Measurements from ENCODE around the gene NEGR1. TPM values are rescaled to one million over a fixed set of nuclear protein-coding genes. Genes with fewer than 3 reads are reported as not detected.

NEGR1 gene
- total and polyA plus RNA-seq, 4 donors = 0.08 to 0.14 (median 0.12) TPM; not detected in 1

GRCh38 chr1:71666609-71667008 is 615.7 kb downstream of the NEGR1 start:
- Histone ChIP-seq H3K27me3 (ENCODE audit: control insufficient read depth in 4 of 4, insufficient read depth in 4 of 4, low read length in 3 of 4) (peaks cover 0 to 4% (median 0%) of the 10 kb centered on the region in 4 donors), H3K4me1 (ENCODE audit: control insufficient read depth in 4 of 4, insufficient read depth in 4 of 4, low read length in 3 of 4) (no peaks in the 10 kb centered on the region), H3K36me3 (ENCODE audit: control insufficient read depth in 4 of 4, insufficient read depth in 3 of 4, low read depth in 1 of 4, low read length in 3 of 4) (no peaks in the 10 kb centered on the region), H3K27ac (ENCODE audit: low read depth in 1 of 2, low read length in 2 of 2) (no peak overlapping the region), H3K4me3 (ENCODE audit: low read depth in 1 of 3, low read length in 3 of 3) (no peak overlapping the region), H3K9me3 (ENCODE audit: control insufficient read depth in 4 of 4, low read length in 3 of 4) (no peaks in the 10 kb centered on the region), H3K9ac (ENCODE audit: low read depth in 1 of 2, low read length in 2 of 2) (no peak overlapping the region)
- DNase-seq (ENCODE audit: low spot score) = no peak
- TF ChIP-seq RXRA (IDR thresholded peaks at IDR 0.05) (no peak), FOXA2 (IDR thresholded peaks at IDR 0.05) (no peak), JUND (IDR thresholded peaks at IDR 0.05) (no peak)

- Histone ChIP-seq H3K4me3 (ENCODE audit: low read depth in 1 of 3, low read length in 3 of 3) (no peak overlapping the region), H3K27ac (ENCODE audit: low read depth in 1 of 2, low read length in 2 of 2) (no peak overlapping the region), H3K9ac (ENCODE audit: low read depth in 1 of 2, low read length in 2 of 2) (no peak overlapping the region), H3K27me3 (ENCODE audit: control insufficient read depth in 4 of 4, insufficient read depth in 4 of 4, low read length in 3 of 4) (peaks cover 0 to 4% (median 0%) of the 10 kb centered on the region in 4 donors), H3K4me1 (ENCODE audit: control insufficient read depth in 4 of 4, insufficient read depth in 4 of 4, low read length in 3 of 4) (no peaks in the 10 kb centered on the region), H3K36me3 (ENCODE audit: control insufficient read depth in 4 of 4, insufficient read depth in 3 of 4, low read depth in 1 of 4, low read length in 3 of 4) (no peaks in the 10 kb centered on the region), H3K9me3 (ENCODE audit: control insufficient read depth in 4 of 4, low read length in 3 of 4) (no peaks in the 10 kb centered on the region)
- WGBS = 69% methylated on average over 4 of the region's 4 CpGs
- DNase-seq (ENCODE audit: low spot score) = no peak
- TF ChIP-seq CTCF (IDR thresholded peaks at IDR 0.05; ENCODE audit: low read depth, low read length, missing input control) = no peak
- TF ChIP-seq ATF3 (IDR thresholded peaks at IDR 0.05) = no peak
- TF ChIP-seq ZBTB33 (IDR thresholded peaks at IDR 0.05) = no peak
- TF ChIP-seq TAF1 (conservative IDR thresholded peaks at IDR 0.05) = no peak
Observed at GRCh38 chr1:71660411-71660810, 621.9 kb downstream of the NEGR1 start.

- H3K27ac ChIP-seq (ENCODE audit: low read depth in 1 of 2, low read length in 2 of 2) = no peak overlapping the region
- 53% methylated on average over 4 of the region's 4 CpGs for WGBS
- no peaks in the 10 kb centered on the region for H3K9me3 ChIP-seq (ENCODE audit: control insufficient read depth in 4 of 4, low read length in 3 of 4)
- H3K4me1 ChIP-seq (ENCODE audit: control insufficient read depth in 4 of 4, insufficient read depth in 4 of 4, low read length in 3 of 4) = no peaks in the 10 kb centered on the region
- no peak overlapping the region for H3K4me3 ChIP-seq (ENCODE audit: low read depth in 1 of 3, low read length in 3 of 3)
- DNase-seq (ENCODE audit: low spot score) = no peak
- H3K9ac ChIP-seq (ENCODE audit: low read depth in 1 of 2, low read length in 2 of 2) = no peak overlapping the region
- no peaks in the 10 kb centered on the region for H3K27me3 ChIP-seq (ENCODE audit: control insufficient read depth in 4 of 4, insufficient read depth in 4 of 4, low read length in 3 of 4)
- H3K36me3 ChIP-seq (ENCODE audit: control insufficient read depth in 4 of 4, insufficient read depth in 3 of 4, low read depth in 1 of 4, low read length in 3 of 4) = no peaks in the 10 kb centered on the region
- TF ChIP-seq RXRA (IDR thresholded peaks at IDR 0.05) (no peak), MAX (IDR thresholded peaks at IDR 0.05) (no peak), EGR1 (IDR thresholded peaks at IDR 0.05; ENCODE audit: low read depth in 2 of 2) (no peak), HNF4G (IDR thresholded peaks at IDR 0.05) (no peak), HNF4A (conservative IDR thresholded peaks at IDR 0.05) (no peak), ZBTB33 (IDR thresholded peaks at IDR 0.05) (no peak), REST (IDR thresholded peaks at IDR 0.05) (no peak), ATF3 (IDR thresholded peaks at IDR 0.05) (no peak), SP1 (IDR thresholded peaks at IDR 0.05) (no peak), JUND (IDR thresholded peaks at IDR 0.05) (no peak), TAF1 (conservative IDR thresholded peaks at IDR 0.05) (no peak), RAD21 (IDR thresholded peaks at IDR 0.05) (no peak), GABPA (IDR thresholded peaks at IDR 0.05 in 1 of 2, conservative IDR thresholded peaks at IDR 0.05 in 1 of 2) (no peak), FOXA2 (IDR thresholded peaks at IDR 0.05) (no peak), YY1 (IDR thresholded peaks at IDR 0.05) (no peak)
Observed at GRCh38 chr1:71657891-71658679, 624.3 kb downstream of the NEGR1 start.
